Muscle of leg (tissue), 11 donors: ENCODE data around the gene FOXP3. TPM values are rescaled to one million over a fixed set of nuclear protein-coding genes. Genes with fewer than 3 reads are reported as not detected.

ENCODE experiments used
- DNase-seq: peaks from one replicate; pipeline ENCODE4 v3.0.0; 2013
- H3K27ac ChIP-seq: one replicate; pipeline ENCODE4 v1.5.1; 2013; ENCODE audit warnings: mild to moderate bottlenecking, low read length, control low read depth
- H3K27me3 ChIP-seq: one replicate; pipeline ENCODE4 v1.6.1; 2013; ENCODE audit warnings: low read length; ENCODE audit not compliant: control insufficient read depth, insufficient read depth
- H3K36me3 ChIP-seq: one replicate; pipeline ENCODE4 v1.6.1; 2013; ENCODE audit warnings: low read length; ENCODE audit not compliant: control insufficient read depth, insufficient read depth
- H3K4me1 ChIP-seq: one replicate; pipeline ENCODE4 v1.6.1; 2013; ENCODE audit warnings: low read length; ENCODE audit not compliant: control insufficient read depth, insufficient read depth
- H3K4me3 ChIP-seq: one replicate; pipeline ENCODE4 v1.5.1; 2013; ENCODE audit warnings: low read length, control low read depth
- H3K9me3 ChIP-seq: replicated peaks from 2 replicates; pipeline ENCODE4 v1.6.1; 2013; ENCODE audit warnings: low read depth, low read length; ENCODE audit not compliant: control insufficient read depth
- WGBS: methylation state at CpG from one replicate; pipeline ENCODE4 v1.1.5; 2013; ENCODE audit warnings: missing lambda C conversion rate; ENCODE audit not compliant: insufficient coverage; 5-methylcytosine and 5-hydroxymethylcytosine counted together
- polyA plus RNA-seq, 8 donors: library from polyadenylated mRNA; unstranded; fragments of 120-200 nt; gene quantifications; one replicate each; pipeline versions ENCODE4 v1.2.1 to v1.2.3, GENCODE V29; 2013; ENCODE audit warnings: inconsistent platforms in 1 of 8, low replicate concordance in 1 of 8; ENCODE audit not compliant: insufficient read length in 8 of 8, insufficient read depth in 1 of 8
- total RNA-seq: library from RNA; stranded (reverse); fragments of 120-200 nt; gene quantifications from one replicate; pipeline ENCODE4 v1.2.4, GENCODE V29; 2013

The FOXP3 gene
- total and polyA plus RNA-seq, 9 donors, result 0.04 to 0.68 (median 0.49) TPM

DNA sequence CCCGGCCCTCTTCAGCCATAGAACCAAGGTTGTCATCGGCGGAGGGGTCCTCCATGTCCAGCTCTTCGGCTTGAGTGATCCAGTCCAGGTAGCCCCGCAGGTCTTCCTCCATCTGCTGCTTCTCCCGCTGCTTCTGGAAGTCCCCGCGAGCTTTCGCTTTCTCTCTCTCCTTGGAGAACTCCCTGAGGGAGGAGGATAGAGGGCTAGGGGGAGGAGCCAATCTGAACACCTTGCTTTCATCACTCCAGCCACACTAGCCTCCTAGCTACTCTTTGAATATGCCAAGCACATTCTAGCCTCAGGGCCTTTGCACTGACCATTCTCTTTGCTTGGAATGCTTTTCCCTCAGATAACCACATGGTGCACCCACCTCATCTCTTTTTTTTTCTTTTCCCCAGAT is 37.6 kb downstream of the FOXP3 start:
- DNase-seq, result no peak
- Histone ChIP-seq H3K4me1 (peaks cover 5% of the 10 kb centered on the region), H3K27ac (no peak overlapping the region), H3K27me3 (peaks cover 13% of the 10 kb centered on the region), H3K36me3 (no peaks in the 10 kb centered on the region), H3K4me3 (no peak overlapping the region), H3K9me3 (no peaks in the 10 kb centered on the region)
- 87% methylated on average over 3 of the region's 9 CpGs for WGBS

DNA sequence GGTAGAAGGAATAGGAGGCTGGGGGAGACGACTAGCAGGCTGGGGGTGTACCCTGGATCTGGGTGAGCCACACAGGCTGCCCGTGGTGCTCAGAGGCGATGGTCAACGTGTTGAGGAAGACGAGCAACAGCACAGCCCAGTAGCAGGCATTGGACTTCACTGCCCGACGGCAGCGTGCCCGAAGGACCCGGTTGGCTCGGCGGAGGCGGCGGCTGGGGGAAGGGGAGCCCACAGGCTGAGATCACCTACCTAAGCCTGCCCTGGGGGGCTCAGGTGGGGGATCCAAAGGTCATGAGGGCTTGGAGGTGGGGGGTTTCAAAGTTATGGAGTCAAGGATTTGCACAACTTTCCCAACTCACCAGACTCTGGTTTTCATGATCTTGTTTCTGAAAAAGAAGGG is 38.7 kb downstream of the FOXP3 start:
- WGBS, result 77% methylated on average over 14 of the region's 14 CpGs
- Histone ChIP-seq H3K9me3 (no peaks in the 10 kb centered on the region), H3K4me1 (peaks cover 5% of the 10 kb centered on the region), H3K36me3 (no peaks in the 10 kb centered on the region), H3K27me3 (peaks cover 13% of the 10 kb centered on the region), H3K27ac (no peak overlapping the region), H3K4me3 (no peak overlapping the region)
- no peak for DNase-seq

DNA sequence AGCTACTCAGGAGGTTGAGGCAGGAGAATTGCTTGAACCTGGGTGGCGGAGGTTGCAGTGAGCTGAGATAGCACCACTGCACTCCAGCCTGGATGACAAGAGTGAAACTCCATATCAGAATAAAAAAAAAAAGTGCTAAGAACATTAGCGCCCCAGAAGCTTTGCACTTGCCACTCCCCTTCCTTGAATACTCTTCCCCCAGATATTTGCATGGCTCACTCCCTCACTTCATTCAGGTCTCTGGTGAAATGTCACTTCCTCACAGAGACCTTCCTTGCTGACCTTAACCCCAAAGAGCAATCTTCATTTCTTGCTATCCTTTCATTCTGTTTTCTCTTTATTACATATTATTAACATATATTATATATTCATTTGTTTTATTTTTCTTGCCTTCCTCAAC is 42.6 kb downstream of the FOXP3 start:
- Histone ChIP-seq H3K27me3 (peaks cover 7% of the 10 kb centered on the region), H3K27ac (no peak overlapping the region), H3K4me3 (no peak overlapping the region), H3K9me3 (no peaks in the 10 kb centered on the region), H3K36me3 (no peaks in the 10 kb centered on the region), H3K4me1 (no peaks in the 10 kb centered on the region)
- WGBS, result 100% methylated on average over 1 of the region's 2 CpGs
- no peak for DNase-seq

DNA sequence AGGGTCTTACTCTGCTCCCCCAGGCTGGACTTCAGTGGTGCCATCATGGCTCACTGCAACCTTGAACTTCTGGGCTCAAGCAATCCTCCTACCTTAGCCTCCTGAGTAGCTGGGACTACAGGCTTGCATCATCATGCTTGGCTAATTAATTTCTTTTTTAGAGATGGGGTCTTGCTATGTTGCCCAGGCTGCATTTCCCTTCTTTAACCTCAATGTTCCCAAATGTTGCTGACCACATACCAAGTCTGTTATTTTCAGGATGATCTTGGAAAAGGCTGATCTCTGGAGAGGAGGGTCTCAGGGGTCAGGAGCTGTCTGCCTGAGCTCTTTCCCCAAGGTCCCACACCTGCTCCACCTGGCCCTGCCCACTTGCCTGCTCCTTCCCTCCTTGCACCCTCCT is 44.4 kb downstream of the FOXP3 start:
- no peak for DNase-seq
- Histone ChIP-seq H3K4me1 (no peaks in the 10 kb centered on the region), H3K4me3 (no peak overlapping the region), H3K9me3 (no peaks in the 10 kb centered on the region), H3K27me3 (peaks cover 5% of the 10 kb centered on the region), H3K27ac (no peak overlapping the region), H3K36me3 (no peaks in the 10 kb centered on the region)

DNA sequence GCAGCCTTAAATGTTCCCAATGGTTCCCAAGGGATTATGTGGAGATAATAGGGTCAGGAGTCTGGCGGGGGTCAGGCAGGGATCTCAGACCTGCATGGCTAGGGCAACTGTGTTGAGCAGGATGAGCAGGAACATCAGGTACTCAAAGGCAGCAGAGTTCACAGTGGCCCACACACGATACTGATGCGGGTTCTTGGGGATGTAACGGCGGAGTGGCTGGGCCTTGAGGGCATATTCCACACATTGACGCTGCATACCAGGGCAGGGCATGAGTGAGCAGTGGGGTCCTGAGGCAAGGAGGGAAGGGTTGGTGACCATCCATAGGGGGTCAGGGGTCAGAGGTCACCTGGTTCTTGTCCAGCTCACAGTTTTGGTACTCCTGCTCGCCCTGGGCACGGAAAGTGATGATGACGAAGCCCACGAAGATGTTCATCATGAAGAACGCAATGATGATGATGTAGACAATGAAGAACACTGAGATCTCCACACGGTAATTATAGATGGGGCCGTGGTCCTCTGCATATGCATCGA is 49.4 kb downstream of the FOXP3 start:
- WGBS, result 72% methylated on average over 13 of the region's 14 CpGs
- no peak overlapping the region for H3K4me3 ChIP-seq
- H3K4me1 ChIP-seq, result no peaks in the 10 kb centered on the region
- no peaks in the 10 kb centered on the region for H3K9me3 ChIP-seq
- peaks cover 9% of the 10 kb centered on the region for H3K27me3 ChIP-seq
- DNase-seq, result no peak
- H3K27ac ChIP-seq, result no peak overlapping the region
- no peaks in the 10 kb centered on the region for H3K36me3 ChIP-seq

DNA sequence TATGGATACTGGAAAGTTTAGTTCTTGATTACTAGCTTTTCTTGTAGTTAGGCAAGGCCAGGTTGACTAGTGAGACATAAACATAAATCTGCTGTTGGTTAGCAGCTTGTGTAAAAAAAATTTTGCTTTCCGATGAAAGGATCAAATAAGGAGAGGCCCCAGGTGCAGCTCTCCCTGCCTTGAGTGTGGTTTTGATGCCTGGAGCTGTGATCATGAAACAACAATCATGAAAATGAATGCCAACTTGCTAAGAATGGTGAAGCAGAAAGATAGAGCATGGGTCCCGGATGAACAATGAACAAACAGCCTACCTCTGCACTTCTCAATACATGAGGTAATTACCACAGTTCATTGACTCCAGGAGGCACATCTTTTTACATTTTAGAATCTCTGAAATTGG is 50.1 kb downstream of the FOXP3 start:
- H3K27ac ChIP-seq, result no peak overlapping the region
- H3K4me1 ChIP-seq, result no peaks in the 10 kb centered on the region
- peaks cover 15% of the 10 kb centered on the region for H3K27me3 ChIP-seq
- H3K9me3 ChIP-seq, result no peaks in the 10 kb centered on the region
- DNase-seq, result no peak
- H3K4me3 ChIP-seq, result no peak overlapping the region
- WGBS, result 67% methylated on average over 1 of the region's 2 CpGs
- H3K36me3 ChIP-seq, result no peaks in the 10 kb centered on the region

DNA sequence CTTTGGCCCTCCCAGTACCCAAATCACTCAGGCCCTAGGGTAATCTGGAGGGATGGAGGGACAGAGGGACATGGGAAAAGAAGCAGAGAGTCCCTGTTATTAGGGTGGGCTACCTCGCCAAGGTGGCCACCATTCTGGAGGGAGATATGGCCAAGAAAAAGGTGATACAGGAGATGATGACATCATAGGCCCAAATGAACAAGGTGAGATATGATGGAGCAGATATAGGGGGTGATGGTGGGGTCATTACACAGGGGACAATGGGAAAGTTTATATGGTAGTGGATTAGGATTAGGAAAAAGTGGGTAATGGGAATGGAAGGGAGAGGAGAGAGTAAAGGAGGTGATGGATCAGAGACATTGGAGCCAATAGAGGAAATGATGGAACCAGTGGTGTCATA is 51.6 kb downstream of the FOXP3 start:
- Histone ChIP-seq H3K27ac (no peak overlapping the region), H3K27me3 (peaks cover 21% of the 10 kb centered on the region), H3K9me3 (no peaks in the 10 kb centered on the region), H3K4me1 (no peaks in the 10 kb centered on the region), H3K4me3 (no peak overlapping the region), H3K36me3 (no peaks in the 10 kb centered on the region)
- WGBS, result 53% methylated on average over 1 of the region's 1 CpG
- no peak for DNase-seq

DNA sequence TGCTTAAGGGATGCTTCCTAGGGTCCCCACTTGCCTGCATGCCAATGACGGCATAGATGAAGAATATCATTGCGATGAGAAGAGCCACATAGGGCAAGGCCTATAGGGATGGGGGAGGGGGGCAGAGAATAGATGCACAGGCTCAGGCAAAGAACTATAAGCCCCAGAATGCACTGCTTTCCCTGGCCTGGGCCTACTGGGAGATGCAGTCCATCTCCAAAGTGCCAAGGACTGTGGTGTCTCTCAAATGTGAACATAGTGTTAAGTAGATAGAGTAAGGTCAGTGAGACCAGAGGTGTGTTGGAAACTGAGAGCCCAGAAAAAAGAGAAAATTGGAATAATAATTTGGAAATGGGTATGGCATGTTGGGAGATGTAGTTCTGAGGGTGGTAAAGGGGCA is 52.3 kb downstream of the FOXP3 start:
- no peak for DNase-seq

DNA sequence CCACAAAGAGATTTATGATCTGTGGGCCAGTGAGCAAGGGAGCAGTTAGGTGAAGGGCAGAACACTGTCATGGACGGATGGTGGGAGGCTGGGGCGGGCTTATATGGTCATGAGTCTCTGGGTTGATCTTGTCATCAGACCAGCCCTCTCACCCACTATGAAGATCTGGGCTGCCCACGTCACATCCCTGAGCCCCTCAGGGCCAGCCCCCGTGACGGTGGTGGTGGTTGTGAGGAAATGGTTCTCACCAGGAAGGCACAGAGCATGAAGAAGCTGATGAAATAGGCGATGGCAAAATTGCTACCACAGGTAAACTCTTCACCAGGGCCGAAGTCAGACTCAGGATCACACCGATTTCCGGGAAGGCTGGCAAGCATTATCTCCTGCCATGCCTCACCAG is 53.4 kb downstream of the FOXP3 start:
- no peak overlapping the region for H3K27ac ChIP-seq
- H3K36me3 ChIP-seq, result no peaks in the 10 kb centered on the region
- no peak for DNase-seq
- H3K4me3 ChIP-seq, result no peak overlapping the region
- H3K27me3 ChIP-seq, result peaks cover 21% of the 10 kb centered on the region
- WGBS, result 80% methylated on average over 3 of the region's 9 CpGs
- H3K4me1 ChIP-seq, result no peaks in the 10 kb centered on the region
- H3K9me3 ChIP-seq, result no peaks in the 10 kb centered on the region

More for the DNA sequence above, 52.3 kb downstream of the FOXP3 start:
- Histone ChIP-seq H3K27me3 (peaks cover 21% of the 10 kb centered on the region), H3K27ac (no peak overlapping the region), H3K9me3 (no peaks in the 10 kb centered on the region), H3K36me3 (no peaks in the 10 kb centered on the region), H3K4me1 (no peaks in the 10 kb centered on the region), H3K4me3 (no peak overlapping the region)
- 71% methylated on average over 2 of the region's 2 CpGs for WGBS

DNA sequence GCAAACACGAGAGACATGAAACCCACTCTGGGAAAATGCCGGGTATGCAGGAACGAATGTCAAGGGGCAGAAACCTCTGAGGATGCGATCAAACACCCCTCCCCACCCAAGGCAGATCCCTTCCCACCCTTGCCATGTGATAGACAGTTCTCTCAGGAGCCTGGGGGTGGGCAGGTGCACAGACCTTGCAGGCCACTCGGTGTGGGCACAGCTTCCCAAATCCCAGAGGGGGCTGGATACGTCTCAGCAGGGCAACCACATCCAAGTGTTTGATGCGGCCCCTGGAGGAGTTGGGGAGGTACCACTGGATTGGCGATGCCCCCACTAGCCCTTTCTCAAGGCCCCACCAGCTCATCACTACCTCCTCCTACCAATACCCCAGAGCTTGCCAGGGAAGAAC is 54.1 kb downstream of the FOXP3 start:
- Histone ChIP-seq H3K9me3 (no peaks in the 10 kb centered on the region), H3K36me3 (no peaks in the 10 kb centered on the region), H3K4me3 (no peak overlapping the region), H3K4me1 (no peaks in the 10 kb centered on the region), H3K27ac (no peak overlapping the region), H3K27me3 (peaks cover 21% of the 10 kb centered on the region)
- no peak for DNase-seq
- 73% methylated on average over 2 of the region's 8 CpGs for WGBS
